ENCODE results near the gene PHTF1.
"Not testable (repeated sequence)": the region's sequence is repeated elsewhere in the genome, so short reads cannot be mapped to it uniquely, and the experiment has no call there.

Gene PHTF1

DNA sequence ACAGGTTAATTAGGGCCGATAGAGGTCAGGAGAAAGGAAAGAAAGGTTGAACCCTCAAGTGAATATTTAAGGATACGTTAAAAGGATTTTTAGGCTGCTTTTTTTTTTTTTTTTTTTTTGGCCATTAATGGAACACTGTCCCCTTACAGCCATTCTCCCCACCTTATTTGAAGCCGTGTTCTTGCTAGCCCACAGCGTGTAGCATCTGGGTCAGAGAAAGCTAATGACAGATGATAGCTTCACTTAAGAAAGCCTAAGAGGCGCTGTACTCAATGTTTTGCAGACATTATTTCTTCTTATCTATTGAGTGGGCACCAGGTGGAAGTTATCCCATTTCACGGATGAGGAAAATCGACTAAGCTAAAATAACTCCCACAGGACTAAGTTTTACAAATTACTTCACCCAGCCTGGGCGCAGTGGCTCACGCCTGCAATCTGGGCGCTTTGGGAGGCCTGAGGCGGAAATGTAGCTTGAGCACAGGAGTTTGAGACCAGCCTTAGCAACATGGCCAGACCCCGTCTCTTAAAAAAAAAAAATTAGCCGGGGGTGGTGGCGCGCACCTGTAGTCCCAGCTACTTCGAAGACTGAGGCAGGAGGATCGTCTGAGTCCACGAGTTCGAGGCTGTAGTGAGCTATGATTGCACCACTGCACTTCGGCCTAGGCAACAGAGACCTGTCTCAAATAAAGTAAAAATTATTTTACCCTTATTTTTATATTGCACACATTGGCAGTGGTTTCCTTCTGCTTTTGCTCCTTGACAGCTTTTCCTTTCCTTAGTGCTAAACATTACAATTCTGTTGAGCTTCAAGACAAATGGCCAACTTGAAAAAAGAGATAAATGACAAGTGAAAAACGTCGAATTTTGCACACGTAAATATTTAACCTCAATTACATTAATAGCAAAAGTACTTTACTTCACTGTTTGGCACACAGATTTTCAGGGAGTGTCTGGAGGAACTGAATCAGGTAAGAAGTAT is 1.1 kb upstream of the PHTF1 start:
- DNase-seq (ENCODE audit: low spot score in 2 of 2) (no peak), ATAC-seq (ENCODE audit: low read depth) (no peak)
- Mint-ChIP-seq H3K9me3 (no peaks in the 10 kb centered on the region), H3K27ac (peak overlapping the region; percentile 95), H3K27me3 (no peaks in the 10 kb centered on the region), H3K4me1 (peaks cover 13% of the 10 kb centered on the region), H3K4me3 (peak overlapping the region; percentile 97), H3K36me3 (peaks cover 3% of the 10 kb centered on the region)

DNA sequence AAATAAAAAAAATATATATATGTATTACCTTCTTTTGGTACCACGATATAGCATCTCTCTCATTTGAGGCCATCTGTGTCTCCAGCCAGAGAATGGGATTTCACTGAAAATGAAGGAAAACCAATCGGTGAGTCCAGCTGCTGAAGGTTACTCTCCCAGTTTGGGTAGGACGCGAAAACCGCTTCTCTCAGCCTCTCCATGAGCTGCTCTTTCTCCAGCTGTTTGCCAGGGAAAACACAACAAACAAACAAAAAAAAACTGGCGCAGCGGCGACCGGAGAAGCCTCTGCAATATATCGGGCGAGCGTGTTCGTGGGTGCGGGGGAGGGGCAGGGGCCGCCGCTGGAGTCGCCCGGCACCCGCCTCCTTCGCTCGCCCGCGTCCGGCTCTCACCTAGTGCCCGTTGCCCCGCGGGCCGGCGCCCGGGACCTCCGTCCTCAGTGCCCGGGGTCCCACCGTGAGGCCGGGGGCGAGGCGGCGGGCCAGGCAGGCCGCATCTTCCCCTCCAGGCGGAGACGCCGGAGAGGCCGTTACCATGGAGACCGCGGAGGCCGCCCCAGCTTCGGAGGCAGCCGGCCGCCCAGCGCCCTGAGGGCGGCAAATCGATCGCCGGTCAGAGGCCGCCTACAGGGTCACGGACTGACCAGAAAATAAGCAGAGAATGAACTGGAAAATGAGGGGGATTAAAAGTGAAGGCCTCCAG is 504 bp downstream of the PHTF1 start:
- Mint-ChIP-seq H3K9me3 (no peaks in the 10 kb centered on the region), H3K27ac (peak overlapping the region; percentile 95), H3K36me3 (peaks cover 3% of the 10 kb centered on the region), H3K4me3 (peak overlapping the region; percentile 97), H3K27me3 (no peaks in the 10 kb centered on the region), H3K4me1 (peaks cover 13% of the 10 kb centered on the region)
- ATAC-seq (ENCODE audit: low read depth) (peak; percentile 61), DNase-seq (ENCODE audit: low spot score in 2 of 2) (peak; percentile 58 to 72)

DNA sequence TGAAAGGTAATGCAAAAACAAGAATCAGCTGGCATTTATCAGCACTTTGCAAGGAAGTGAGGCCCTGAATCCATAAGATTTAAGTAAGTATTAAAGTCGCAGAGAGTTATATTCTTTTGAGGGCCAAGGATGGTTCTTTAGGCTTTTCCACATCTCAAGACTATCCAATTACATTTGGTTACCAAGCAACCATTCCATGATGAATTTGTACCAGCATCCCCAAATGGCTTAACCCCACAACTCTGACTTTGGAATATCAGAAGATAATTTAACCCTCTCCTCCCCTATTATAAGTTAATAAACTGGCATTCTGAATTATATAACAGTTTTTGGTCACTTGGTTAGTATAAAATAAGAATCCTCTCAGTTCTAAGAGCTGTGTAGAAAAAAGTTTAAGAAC is 2.8 kb downstream of the PHTF1 start:
- Mint-ChIP-seq H3K4me3 (no peak overlapping the region), H3K9me3 (no peaks in the 10 kb centered on the region), H3K27me3 (no peaks in the 10 kb centered on the region), H3K4me1 (peaks cover 13% of the 10 kb centered on the region), H3K36me3 (peaks cover 2% of the 10 kb centered on the region), H3K27ac (no peak overlapping the region)
- DNase-seq (ENCODE audit: low spot score in 2 of 2) (no peak), ATAC-seq (ENCODE audit: low read depth) (no peak)

DNA sequence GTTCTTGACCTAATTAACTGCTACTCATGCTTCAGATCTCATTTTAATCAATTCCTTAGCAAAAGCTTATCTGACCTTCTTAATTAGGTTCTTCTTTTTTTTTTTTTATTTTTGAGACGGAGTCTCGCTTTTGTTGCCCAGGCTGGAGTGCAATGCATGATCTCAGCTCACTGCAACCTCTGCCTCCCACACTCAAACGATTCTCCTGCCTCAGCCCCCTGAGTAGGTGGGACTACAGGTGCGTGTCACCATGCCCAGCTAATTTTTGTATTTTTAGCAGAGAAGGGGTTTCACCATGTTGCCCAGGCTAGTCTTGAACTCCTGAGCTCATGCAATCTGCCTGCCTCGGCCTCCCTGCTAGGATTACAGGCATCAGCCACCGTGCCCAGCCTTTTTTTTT is 6.0 kb downstream of the PHTF1 start:
- H3K27me3 Mint-ChIP-seq; DNase-seq (ENCODE audit: low spot score in 2 of 2); H3K27ac Mint-ChIP-seq; H3K9me3 Mint-ChIP-seq; H3K4me1 Mint-ChIP-seq; H3K4me3 Mint-ChIP-seq; ATAC-seq (ENCODE audit: low read depth); H3K36me3 Mint-ChIP-seq: not testable (repeated sequence)

DNA sequence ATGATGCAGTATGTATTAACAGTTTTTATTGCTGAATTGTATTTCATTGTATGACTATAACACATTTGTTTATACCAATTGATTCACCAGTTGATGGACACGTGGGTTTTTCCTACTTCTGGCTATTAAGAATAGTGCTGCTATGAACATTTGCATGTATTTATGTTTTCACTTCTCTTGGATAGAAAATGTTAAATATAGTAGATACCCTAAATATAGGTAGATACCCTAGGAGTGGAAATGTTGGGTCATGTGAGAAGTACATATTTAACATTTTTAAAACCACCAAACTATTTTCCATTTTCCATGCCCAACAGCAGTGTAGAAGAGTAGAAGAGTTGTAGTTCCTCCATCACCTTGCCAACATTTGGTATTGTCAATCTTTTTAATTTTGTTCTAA is 7.8 kb downstream of the PHTF1 start:
- DNase-seq (ENCODE audit: low spot score in 2 of 2) (no peak), ATAC-seq (ENCODE audit: low read depth) (no peak)
- Mint-ChIP-seq H3K4me3 (no peak overlapping the region), H3K9me3 (no peaks in the 10 kb centered on the region), H3K27me3 (no peaks in the 10 kb centered on the region), H3K27ac (no peak overlapping the region), H3K36me3 (peaks cover 15% of the 10 kb centered on the region), H3K4me1 (peaks cover 2% of the 10 kb centered on the region)

DNA sequence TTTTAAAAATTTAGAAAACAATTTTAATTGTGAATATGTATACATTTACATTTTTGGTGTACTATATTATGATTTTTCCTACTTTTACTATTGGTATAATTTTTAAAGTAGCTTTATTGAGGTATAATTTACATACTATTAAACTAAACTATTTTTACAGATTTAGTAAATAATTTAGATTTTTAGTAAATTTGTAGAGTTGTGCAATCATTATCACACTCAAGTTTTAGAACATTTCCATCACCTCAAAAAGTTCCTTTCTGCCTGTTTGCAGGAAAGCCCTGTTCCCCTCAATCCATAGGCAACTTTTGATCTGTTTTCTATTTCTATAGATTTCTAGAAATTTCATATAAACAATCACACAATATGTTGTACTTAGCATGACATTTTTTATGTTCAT is 8.2 kb downstream of the PHTF1 start:
- Mint-ChIP-seq H3K9me3 (no peaks in the 10 kb centered on the region), H3K36me3 (peaks cover 15% of the 10 kb centered on the region), H3K27me3 (no peaks in the 10 kb centered on the region), H3K4me1 (peaks cover 2% of the 10 kb centered on the region), H3K27ac (no peak overlapping the region), H3K4me3 (no peak overlapping the region)
- DNase-seq (ENCODE audit: low spot score in 2 of 2), result no peak
- ATAC-seq (ENCODE audit: low read depth), result no peak

DNA sequence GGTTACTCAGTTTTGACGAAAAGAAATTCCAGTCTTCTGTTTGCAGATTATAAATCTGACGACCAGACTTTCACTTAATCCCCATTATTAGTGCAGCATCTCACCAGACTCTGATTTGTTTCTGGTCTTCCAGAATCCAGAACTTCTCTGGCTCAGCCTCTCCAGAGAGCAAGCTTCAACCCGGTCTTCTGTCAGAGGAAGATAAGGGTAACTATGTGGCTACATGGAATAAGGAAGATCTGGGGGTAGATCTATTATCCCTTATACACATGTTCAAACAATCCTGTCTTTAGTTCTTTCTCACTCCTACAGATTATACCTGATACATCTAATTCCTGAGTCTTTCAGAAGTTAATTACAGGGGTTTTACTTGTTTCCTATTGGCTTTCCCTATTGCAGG is 9.9 kb downstream of the PHTF1 start:
- no peaks in the 10 kb centered on the region for H3K9me3 Mint-ChIP-seq
- DNase-seq (ENCODE audit: low spot score in 2 of 2), result no peak
- no peak overlapping the region for H3K4me3 Mint-ChIP-seq
- no peaks in the 10 kb centered on the region for H3K4me1 Mint-ChIP-seq
- ATAC-seq (ENCODE audit: low read depth), result no peak
- H3K36me3 Mint-ChIP-seq, result peaks cover 12% of the 10 kb centered on the region
- H3K27ac Mint-ChIP-seq, result no peak overlapping the region
- no peaks in the 10 kb centered on the region for H3K27me3 Mint-ChIP-seq

DNA sequence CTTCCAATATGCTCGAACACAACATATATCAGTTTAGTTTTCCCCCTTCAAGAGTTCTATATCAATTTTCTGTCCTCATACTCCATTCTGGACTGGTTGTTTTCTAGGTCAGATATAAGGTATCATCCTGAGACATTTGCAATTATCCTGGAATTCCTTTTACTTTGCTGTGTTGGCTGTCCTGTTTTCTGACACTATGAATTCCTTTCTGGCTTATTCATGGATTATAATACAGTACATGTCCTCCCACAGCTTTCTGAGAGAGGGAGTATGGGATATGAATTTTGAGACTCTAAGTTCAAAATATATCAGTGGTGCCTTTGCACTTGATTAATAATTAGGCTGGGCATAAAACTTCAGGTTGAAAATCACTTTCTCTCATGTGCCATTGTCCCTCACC is 11.9 kb downstream of the PHTF1 start:
- DNase-seq (ENCODE audit: low spot score in 2 of 2), result no peak
- Mint-ChIP-seq H3K36me3 (peaks cover 12% of the 10 kb centered on the region), H3K27me3 (no peaks in the 10 kb centered on the region), H3K27ac (no peak overlapping the region), H3K4me1 (no peaks in the 10 kb centered on the region), H3K9me3 (no peaks in the 10 kb centered on the region), H3K4me3 (no peak overlapping the region)
- ATAC-seq (ENCODE audit: low read depth), result no peak

DNA sequence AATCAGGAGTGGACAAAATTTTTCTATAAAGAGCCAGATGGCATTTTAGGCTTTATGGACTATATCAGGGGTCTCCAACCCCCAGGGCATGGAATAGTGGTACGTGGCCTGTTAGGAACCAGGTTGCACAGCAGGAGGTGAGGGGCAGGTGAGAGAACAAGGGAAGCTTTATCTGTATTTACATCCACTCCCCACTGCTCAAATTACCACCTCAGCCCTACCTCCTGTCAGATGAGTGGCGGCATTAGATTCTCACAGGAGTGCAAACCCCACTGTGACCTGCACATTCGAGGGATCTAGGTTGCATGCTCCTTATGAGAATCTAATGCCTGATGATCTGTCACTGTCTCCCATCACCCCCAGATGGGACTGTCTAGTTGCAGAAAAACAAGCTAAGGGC is 13.9 kb downstream of the PHTF1 start:
- Mint-ChIP-seq H3K4me3 (no peak overlapping the region), H3K27ac (no peak overlapping the region), H3K9me3 (no peaks in the 10 kb centered on the region), H3K36me3 (peaks cover 12% of the 10 kb centered on the region), H3K4me1 (no peaks in the 10 kb centered on the region), H3K27me3 (no peaks in the 10 kb centered on the region)
- no peak for DNase-seq (ENCODE audit: low spot score in 2 of 2)
- no peak for ATAC-seq (ENCODE audit: low read depth)

DNA sequence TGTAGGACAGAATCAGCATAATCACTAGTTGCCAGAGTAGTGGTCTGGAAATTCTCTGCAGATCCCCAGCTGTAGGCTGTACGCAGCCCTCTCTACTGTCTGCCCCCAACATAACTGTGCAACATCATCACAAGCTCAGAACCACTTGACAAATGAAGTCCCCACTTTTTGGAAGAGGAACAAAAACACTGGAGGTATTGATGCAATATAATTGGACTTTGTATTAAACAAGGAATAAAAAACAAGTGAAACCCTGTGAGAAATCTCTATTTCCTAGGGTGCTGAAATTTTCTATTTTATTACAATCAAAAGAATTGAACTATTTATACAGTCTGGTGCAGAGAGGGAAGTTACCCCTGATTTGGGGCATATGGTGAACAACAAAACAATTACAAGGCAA is 15.2 kb downstream of the PHTF1 start:
- H3K27ac Mint-ChIP-seq, result no peak overlapping the region
- no peaks in the 10 kb centered on the region for H3K27me3 Mint-ChIP-seq

DNA sequence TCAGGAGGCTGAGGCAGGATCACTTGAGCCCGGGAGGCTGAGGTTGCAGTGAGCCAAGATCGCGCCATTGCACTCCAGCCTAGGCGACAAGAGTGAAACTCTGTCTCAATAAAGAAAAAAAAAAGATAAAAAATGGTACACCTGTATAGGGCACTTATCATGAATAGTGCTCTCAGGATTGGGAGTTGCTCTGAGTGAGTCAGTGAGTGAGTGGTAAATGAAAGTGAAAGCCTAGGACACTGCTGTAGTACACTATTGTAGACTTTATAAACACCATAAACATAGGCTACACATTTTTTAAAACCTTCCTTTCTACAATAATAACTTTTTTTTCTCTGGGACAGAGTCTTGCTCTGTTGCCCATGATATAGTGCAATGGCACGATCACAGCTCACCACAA is 16.8 kb downstream of the PHTF1 start:
- DNase-seq (ENCODE audit: low spot score in 2 of 2) (no peak), ATAC-seq (ENCODE audit: low read depth) (no peak)
- Mint-ChIP-seq H3K4me3 (no peak overlapping the region), H3K27me3 (no peaks in the 10 kb centered on the region), H3K36me3 (peaks cover 10% of the 10 kb centered on the region), H3K27ac (no peak overlapping the region), H3K4me1 (peaks cover 2% of the 10 kb centered on the region), H3K9me3 (no peaks in the 10 kb centered on the region)

More for the DNA sequence above, 15.2 kb downstream of the PHTF1 start:
- Mint-ChIP-seq H3K4me1 (peaks cover 2% of the 10 kb centered on the region), H3K4me3 (no peak overlapping the region), H3K36me3 (peaks cover 10% of the 10 kb centered on the region), H3K9me3 (no peaks in the 10 kb centered on the region)
- DNase-seq (ENCODE audit: low spot score in 2 of 2) (no peak), ATAC-seq (ENCODE audit: low read depth) (no peak)

DNA sequence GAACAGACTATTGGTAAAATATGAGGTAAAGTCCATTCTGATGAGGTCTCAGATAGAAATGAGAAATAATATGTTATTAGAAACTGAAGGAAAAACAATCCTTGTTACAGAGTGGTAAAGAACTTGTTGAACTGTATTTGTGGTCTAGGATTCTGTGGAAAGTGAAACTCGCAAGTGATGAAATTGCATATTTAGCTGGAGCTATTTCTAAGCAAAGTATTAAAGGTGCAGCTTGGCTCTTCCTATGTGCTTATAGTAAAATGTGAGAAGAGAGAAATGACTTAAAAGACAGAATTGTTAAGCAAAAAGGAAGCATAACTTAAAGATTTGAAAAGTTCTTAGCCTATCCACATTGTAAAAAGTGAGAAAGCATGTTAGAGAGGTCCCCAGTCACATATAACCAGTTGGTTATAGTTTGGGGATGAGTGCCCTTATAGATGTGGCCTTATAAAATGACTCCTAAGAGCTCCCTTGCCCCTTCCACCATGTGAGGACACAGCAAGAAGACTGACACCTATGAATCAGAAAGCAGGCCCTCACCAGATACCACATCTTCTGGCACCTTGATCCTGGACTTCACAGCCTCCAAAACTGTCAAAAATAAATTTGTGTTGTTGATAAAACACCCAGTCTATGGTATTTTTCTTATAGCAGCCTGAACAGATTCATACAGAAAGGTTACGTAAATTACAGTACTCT is 24.8 kb downstream of the PHTF1 start:
- DNase-seq (ENCODE audit: low spot score in 2 of 2) (no peak), ATAC-seq (ENCODE audit: low read depth) (no peak)
- Mint-ChIP-seq H3K4me3 (no peak overlapping the region), H3K9me3 (no peaks in the 10 kb centered on the region), H3K27me3 (no peaks in the 10 kb centered on the region), H3K4me1 (no peaks in the 10 kb centered on the region), H3K36me3 (peaks cover 17% of the 10 kb centered on the region), H3K27ac (no peak overlapping the region)

DNA sequence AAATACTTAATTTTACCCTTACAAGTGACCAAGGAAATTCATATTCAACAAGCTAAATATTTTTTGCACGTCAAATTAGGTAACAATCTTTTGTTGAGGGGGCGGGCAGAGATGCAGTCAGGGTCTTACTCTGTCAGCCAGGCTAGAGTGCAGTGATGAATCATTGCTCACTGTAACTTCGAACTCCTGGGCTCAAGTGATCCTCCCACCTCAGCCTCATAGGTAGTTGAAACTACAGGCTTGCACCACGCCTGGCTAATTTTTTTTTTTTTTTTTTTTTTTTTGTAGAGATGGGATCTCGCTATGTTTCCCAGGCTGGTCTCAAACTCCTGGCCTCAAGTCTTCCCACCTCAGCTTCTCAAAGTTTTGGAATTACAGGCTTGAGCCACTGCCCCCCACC is 26.5 kb downstream of the PHTF1 start:
- Mint-ChIP-seq H3K4me1 (no peaks in the 10 kb centered on the region), H3K27me3 (no peaks in the 10 kb centered on the region), H3K27ac (no peak overlapping the region), H3K36me3 (peaks cover 23% of the 10 kb centered on the region), H3K4me3 (no peak overlapping the region), H3K9me3 (no peaks in the 10 kb centered on the region)
- DNase-seq (ENCODE audit: low spot score in 2 of 2), result no peak
- no peak for ATAC-seq (ENCODE audit: low read depth)

DNA sequence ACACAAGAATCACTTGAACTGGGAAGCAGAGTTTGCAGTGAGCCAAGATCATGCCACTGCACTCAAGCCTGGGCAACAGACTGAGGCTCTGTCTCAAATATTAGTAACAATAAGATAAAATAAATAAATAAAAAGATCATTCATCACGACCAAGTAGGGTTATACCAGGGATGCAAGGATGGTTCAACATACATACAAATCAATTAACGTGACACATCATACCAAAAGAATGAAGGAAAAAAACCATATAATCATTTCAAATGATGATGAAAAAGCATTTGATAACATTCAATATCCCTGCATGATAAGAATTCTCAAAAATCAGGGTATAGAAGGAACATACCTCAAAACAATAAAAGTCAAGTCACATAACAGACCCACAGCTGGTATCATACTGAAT is 38.3 kb downstream of the PHTF1 start:
- peaks cover 12% of the 10 kb centered on the region for H3K9me3 Mint-ChIP-seq
- DNase-seq (ENCODE audit: low spot score in 2 of 2) (no peak), ATAC-seq (ENCODE audit: low read depth) (no peak)
- no peaks in the 10 kb centered on the region for H3K4me1 Mint-ChIP-seq
- H3K4me3 Mint-ChIP-seq, result no peak overlapping the region
- peaks cover 40% of the 10 kb centered on the region for H3K36me3 Mint-ChIP-seq
- no peaks in the 10 kb centered on the region for H3K27me3 Mint-ChIP-seq
- H3K27ac Mint-ChIP-seq, result no peak overlapping the region
